Dermis microvascular lymphatic vessel endothelial cell (primary cell): ENCODE results near the gene TMEM245. TPM values are rescaled to one million over a fixed set of nuclear protein-coding genes. Genes with fewer than 3 reads are reported as not detected.
"Not testable (repeated sequence)": the region's sequence is repeated elsewhere in the genome, so short reads cannot be mapped to it uniquely, and the experiment has no call there.

Experiments used
- DNase-seq, 2 donors: peaks; one replicate each; pipeline versions ENCODE4 v3.0.0 to v3.0.0-alpha.2; 2010; ENCODE audit warnings: low read depth in 2 of 2
- total RNA-seq: library from RNA; depleted of rRNA; stranded (reverse); fragments of >200 nt; gene quantifications from 2 replicates; pipeline ENCODE4 v1.2.1, GENCODE V29; 2014

The TMEM245 gene
- total RNA-seq, 1 donor from 2014 or later = 49.2 TPM

DNA sequence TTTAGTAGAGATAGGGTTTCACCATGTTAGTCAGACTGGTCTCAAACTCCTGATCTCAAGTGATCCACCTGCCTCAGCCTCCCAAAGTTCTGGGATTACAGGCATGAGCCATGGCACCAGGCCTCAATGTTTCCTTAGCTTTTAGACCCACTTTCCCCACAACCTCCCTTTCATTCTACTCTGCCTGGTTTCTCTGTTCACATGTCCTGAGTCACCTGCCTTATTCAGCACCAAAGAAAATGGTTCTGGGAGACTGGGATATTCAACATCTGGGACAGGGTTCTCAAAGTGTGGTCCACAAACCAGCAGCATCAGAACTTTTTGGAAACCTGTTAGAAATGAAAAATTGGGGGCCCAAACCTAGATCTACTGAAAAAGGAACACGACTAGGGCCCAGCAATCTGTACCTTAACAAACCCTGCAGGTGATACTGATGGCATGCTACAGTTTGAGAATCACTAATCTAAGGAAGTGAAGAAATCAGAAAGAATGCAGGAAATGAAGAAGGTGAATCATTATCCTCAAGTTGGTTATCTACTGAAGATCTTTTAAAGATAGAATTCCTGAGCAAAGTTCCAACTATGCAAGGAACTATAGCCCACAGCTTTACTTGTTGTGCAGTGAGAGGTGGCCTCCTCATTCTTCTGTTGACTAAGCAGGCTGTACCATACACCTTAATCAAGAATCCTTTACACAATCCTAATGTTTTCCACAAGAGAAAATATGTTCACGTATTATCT, 54.6 kb downstream of the TMEM245 start:
- peak in 1 of 2 donors; percentile 7 for DNase-seq

DNA sequence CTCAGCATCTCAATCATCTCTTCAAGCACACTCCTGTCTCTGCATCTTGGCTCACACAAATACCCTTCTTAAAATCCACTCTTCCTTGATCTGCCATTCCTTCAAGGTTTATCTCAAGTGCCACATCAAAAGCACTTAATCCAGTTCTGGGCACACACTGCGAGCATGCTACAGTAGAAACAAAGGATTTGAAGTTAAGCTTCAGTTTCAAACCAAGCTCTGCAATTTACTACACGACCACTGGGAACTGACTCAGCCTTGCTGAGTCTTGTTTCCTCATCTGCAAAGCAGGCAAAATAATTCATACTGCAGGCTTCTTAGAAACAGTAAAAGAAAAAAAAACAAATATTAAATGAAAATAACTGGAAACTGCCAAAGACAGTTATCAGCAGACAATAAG, 56.0 kb downstream of the TMEM245 start:
- DNase-seq = peak in 1 of 2 donors; percentile 5

DNA sequence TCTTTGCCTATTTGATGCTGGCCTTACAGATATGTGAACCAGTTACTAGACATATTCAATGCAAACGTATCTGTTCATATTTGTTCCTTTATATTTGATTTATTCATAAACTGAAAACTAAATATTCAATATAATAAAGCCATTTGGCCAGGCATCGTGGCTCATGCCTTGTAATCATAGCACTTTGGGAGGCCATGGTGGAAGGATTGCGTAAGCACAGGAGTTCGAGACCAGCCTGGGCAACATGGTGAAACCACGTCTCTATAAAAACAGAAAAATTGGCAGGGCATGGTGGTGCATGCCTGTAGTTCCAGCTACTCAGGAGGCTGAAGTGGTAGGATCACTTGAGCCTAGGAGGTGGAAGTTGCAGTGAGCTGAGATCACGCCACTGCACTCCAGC, 57.2 kb downstream of the TMEM245 start:
- no peak for DNase-seq

DNA sequence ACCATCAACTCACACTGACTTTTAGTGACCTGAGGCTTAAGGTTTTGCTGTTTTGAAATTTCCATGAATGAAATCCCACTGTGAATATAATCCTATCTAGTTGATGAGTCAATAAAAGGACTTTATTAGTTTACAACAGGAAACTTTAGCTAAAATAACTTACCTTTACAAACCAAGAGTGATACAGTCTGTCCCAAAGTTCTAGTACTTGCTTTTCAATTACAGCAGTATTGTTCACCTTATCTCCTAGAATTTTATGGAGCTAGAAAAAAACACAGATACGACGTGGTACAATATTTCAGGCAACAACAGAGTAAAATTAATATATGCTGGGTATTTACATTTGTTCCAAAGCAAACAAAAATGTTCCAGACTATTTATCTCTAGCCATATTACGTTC, 59.6 kb downstream of the TMEM245 start:
- no peak for DNase-seq

DNA sequence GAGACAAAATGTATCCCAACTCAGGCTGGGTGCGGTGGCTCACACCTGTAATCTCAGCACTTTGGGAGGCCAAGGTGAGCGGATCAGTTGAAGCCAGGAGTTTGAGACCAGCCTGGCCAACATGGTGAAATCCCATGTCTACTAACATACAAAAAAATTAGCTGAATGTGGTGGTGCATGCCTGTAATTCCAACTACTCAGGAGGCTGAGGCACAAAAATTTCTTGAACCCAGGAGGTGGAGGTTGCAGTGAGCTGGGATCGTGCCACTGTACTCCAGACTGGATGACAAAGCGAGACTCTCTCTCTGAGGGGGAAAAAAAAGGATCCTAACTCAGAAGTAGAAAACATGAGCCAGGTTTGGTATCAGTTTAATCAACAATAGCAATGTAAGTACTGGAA, 66.6 kb downstream of the TMEM245 start:
- not testable (repeated sequence) for DNase-seq

DNA sequence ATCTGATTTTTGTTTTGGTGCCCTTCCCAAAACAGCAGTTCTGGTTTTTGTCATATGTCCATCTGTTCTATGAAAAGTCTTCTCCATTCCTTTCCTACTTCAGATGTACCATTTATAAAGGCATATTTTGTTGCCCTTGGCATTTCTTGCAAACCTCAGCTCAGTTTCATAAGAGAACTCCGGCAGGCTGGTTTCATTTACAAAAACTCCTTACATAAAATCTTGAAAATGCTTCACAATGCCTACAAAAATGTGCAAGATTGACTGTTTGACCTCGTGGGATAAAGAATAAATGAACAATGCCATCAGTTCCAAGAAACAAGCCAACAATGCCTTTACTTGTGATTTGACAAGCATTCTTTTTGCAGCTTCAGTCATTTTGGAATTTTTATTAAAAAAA, 67.3 kb downstream of the TMEM245 start:
- DNase-seq = no peak

DNA sequence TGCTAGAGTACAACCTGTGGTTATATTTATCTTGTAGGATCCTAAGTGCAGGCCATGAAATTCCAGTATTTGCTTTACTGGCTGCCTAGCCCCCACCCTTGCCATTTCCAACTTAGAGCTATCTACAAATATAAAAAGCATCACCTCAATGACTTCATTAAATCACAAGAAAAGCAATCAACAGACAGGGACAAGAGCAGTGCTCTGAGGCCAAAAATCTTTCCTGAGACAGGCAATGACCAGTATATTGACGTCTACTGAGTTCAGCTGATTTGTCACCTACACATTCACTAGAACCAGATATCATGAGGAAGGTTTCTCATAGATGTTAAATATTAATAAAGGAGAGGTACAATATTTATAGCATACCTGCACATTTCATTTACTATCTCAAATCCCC, 68.0 kb downstream of the TMEM245 start:
- no peak for DNase-seq

DNA sequence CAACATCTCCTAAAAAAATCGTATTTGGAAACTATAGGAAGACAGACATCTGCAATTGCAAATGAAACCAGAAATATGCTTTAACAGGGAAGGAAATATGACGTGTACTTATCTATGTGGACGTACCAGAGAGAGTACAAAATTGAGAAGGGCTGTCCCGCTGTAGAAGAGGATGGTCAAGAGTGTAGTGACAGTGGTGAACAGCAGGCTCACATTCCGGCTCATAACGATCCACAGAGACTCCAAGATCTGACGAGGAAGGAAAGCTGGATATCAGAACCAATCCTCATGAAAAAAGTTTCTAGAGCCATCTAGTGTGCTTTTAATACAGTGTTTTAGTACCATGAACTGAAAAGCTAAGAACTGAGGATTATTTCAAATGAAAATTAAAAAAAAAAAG, 69.3 kb downstream of the TMEM245 start:
- DNase-seq = no peak

DNA sequence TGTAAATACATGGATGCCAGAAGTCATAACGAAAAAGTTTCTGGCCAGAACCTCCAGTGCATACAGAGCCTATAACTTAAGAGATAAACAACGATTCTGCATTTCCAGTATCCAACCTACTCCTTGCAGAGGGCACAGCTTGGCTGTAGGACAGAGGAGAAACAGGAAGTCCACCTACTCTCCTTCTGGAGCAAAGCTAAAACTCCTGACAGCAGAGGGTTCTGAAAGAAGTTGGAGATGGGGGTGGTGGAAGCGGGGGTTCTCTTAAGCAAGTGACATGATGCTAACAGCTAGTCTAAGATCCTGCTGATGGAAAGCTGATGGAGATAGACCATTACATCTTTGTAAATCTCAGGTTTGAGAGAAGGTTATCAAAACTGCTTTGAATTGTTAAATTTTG, 70.9 kb downstream of the TMEM245 start:
- DNase-seq = no peak

DNA sequence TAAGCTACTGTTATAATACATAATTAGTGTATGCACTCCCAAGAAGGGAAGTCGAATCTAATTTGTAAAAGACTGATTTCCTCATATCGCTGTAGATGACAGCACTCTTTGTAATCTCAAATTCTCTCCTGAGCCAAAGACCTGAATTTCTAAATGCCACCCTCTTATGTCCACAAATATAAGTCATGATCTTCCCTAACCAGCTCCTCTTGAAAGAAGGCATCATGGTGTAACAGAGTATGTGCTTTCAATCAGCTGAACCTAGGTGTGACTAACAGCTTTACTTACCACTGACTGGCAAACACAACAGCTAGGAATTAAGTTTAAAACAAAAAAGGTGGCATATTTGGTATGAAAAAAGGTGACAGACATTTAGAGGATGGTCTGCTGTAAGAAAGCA, 72.5 kb downstream of the TMEM245 start:
- DNase-seq = no peak

DNA sequence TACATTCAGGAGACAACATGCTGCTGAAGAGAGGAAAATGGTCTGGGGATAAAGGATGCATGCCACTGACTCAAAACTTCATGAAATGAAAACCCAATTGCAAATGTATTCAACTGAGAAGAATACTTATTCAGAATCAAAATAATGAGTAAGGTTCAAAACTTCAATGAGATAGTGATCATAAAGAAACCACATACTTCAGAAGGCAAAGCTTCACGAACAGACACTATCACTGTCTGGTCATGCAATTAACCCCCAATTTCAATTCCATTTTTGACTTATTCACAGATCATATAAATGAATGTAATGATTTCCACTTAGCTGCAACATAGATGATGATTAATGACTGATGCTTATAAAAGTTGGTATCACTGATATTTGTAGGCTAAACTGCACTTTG, 73.4 kb downstream of the TMEM245 start:
- DNase-seq = no peak

DNA sequence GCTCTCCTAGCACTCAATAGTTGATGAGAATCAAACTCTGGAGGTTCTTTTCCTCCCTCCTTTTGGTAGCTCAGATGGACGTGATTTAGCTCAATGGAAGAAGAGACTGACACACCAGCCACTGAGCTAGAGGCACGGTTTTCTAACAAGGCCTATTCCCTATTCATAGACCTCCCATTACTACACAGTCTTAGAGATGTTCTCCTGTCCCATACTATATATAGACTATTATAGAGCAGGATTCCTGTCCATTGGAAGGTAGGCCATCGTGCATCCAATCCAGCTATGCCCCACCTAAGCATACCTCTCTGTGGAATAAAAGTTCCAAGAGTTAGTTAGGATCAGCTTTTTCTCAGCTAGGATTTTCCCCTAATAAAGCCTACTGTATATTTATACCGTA, 76.2 kb downstream of the TMEM245 start:
- DNase-seq = no peak

DNA sequence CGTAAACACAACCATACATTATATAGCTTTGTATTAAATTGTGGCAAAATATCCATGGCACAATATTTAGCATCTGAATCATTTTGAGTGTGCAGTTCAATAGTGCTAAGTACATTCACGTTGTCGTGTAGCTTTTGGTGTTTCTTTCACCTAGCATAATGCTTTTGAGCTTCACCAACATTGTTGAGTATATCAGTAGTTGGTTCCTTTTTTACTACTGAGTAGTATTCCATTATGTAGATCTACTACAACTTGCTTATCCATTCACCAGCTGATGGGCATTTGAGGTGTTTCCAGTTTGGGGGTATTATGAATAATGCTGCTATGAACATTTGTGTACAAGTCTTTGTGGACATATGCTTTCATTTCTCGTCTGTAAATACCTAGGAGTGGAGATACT, 79.2 kb downstream of the TMEM245 start:
- no peak for DNase-seq

DNA sequence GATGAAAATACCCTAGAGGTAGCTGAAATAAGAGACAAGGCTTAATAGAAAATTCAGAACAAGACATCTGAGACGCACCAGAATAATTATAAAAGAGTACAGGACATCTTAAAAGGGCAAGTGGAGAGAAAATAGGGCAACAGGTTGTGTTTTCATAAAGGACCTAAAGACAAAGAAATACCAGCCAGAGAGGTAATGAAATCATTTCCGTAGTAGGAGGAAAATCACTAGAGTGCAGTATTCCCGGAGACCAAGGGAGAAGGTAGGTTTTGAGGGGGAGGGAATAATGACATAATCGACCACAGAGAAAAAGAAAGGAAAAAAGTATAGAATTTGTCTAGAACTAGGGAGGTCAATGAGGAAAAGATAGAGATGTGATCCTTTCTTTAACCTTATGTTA, 80.2 kb downstream of the TMEM245 start:
- peak; percentile 25 to 70 for DNase-seq

DNA sequence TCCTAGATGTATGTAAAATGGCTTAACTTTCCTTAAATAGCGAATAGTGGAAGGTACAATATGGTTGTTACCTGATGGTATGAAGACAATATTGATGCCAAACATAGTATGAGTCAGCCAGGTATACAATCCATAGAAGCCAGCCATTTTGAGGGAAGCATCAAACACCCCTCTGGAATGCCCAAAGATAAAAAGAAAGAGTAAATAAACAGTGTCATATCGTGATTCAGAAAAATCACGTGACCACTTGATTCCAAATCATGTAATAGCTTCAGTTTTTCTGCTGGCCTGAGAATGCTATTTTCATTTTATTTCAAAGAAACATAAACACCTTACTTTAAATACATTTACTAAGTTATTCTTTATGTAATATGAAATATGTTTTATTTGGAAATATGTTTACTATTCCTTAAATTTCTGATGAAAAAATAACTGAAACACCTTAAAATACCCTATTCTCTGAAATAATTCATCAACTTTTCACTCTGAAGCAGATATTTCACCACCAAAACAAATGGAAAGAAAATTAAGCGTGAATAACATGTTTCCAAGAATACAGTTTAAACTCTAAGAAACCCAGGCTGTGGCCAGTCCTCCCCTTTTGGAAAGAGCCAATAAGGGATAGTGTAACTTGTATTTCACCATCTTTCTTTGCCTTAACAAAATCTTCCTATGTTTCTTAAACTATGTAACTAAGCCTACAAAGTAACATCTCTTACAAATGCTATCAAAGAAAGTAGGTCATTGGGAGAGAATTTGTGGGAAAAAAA, 81.6 kb downstream of the TMEM245 start:
- no peak for DNase-seq

DNA sequence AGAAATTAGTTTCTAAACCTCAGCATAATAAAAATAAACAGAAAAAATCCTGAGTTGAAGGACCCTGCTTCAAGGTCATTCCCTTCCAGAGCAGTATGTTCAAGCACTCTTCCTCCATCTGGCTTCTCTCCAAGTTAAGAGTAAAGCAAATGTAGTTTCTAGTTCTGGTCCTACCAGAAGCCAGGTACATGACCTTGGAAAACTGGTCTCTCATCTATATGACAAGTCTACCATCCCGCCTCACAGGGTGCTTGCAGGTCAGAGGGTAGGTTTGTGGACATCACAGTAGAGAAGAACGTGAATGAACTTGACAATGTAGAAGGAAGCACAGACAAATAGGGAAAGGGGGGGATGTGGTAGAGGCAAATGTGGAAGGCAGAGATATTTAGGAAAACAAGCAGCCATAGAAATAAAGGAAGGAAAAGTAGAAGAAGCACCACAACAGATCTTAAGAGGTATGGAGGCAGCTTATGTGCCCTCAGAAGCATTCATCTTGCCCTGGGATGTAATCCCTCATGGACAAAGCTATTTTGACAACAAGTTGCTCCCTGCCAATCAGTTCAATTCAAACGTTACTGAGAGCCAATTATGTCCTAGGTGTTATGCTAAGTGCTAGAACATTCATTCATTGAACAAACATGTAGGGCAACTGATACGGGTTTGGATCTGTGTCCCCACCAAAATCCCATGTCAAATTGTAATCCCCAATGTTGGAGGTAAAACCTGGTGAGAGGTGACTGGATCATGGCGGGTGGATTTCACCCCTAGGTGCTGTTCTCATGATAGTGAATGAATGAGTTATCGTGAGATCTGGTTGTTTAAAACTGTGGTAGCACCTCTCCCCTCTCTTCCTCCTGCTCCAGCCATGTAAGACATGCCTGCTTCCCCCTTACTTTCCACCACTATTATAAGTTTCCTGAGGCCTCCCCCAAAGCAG, 82.7 kb downstream of the TMEM245 start:
- DNase-seq = peak in 1 of 2 donors; percentile 37

DNA sequence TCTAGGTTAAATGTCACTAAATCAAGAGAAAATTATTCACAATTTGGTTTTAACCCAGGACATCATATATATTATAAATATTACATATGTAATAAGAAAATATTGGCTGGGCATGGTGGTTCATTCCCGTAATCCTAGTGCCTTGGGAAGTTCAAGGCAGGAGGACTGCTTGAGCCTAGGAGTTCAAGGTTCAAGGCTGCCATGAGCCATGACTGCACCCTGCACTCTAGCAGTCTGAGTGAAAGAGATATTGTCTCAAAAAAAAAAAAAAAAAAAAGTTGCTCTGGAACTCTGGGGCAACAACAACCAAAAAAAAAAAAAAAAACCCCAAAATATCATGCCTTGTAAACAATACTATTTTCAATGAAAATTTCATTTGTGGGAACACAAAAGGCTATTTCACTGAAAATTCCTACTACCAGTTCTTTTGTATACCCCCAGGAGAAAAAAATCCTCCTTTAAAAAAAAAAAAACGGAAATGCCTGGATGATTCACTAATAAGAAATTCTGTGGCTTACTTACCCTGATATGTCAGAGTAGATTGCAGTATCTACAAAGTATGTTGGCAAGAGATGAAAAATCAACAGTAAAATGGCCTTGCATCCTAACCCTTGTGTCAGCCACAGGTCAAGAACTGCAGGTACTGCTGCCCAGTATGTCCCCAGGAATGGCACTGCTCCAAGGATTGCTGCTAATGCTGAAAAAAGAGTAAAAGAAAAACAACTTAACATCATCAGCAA, 83.9 kb downstream of the TMEM245 start:
- DNase-seq = peak; percentile 34 to 88

DNA sequence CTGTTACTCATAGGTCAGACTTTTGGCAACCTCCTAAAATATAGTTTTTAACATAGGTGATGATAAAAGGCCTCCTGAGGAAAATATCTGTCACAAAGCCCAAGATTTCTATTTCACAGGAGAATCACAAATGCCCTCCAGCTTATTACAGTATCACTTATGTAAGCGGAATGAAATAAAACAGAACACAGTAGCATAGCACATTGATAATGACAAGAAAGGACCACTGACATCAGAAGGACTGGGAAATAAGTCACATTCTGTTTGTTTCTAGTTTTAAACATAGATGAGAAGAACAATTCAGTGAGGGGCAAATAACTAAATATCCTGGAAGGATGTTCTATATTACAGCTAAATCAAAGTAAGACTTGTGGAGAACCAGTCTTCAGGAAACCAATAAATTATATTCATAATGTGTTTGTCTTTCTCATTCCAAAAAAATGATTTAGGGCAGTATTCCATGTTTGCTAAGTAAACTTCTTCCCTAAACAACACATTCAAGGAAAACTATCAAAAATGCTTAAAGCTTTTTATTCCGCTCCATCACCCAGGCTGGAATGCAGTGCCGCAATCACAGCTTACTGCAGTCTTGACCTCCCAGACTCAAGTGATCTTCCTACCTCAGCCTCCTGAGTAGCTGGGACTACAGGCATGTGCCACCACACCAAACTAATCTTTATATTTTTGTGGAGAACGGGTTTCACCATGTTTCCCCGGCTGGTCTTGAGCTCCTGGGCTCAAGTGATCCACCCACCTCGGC, 85.6 kb downstream of the TMEM245 start:
- DNase-seq = no peak

DNA sequence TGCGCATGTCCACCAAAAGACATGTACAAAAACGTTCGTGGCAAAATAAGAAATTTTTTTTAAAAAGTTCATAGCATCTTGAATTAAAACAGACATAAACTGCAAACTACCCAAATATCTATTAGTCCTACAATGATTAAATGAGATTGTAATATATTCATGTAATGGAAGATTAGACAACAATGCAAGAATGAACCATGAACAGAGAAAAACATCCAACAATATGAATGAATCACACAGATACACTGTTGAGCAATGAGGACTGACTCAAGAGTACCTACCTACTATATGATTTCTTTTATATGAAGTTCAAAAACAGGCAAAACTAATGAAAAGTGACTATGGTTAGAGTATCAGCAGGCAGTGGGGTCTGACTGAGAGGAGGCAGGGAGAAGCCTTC, 88.5 kb downstream of the TMEM245 start:
- DNase-seq = no peak

DNA sequence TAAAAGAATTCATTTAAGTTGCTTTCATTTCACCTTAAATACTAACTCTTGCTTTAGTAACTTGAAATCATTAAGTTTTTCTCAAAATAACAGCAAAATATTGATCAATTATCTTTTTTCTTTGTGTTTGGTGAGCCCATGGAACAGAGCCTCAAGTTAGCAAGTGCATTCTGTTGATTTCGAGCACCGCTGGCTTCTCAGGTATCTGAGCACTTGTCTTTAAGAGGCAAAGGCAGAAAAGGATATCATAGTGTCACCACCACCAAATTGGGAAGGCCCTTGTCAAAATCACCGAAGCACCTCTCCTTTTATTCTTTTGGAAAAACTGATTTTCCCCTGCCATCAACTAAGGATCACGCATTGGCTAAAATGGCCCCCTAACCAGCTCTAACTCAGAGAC, 89.3 kb downstream of the TMEM245 start:
- DNase-seq = no peak

DNA sequence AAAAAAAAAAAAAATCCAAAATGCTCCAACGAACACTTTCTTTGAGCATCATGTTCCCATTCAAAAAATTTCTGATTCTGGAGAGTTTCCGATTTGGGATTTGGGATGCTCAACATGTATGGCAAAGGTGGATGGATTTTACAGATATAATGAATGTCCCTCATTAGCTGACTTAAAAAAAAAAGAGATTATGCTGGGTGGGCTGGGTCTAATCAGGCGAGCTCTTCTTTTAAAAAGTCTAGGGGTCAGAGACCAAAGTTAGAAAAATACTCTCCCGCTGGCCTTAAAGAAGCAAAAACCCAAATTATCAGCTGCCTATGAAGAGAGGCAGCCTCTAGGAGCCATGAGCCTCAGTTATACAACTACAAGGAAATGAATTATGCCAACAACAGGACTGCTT, 91.3 kb downstream of the TMEM245 start:
- no peak for DNase-seq
